ENCODE data around the gene LAMA4.
"Not testable (repeated sequence)": the region's sequence is repeated elsewhere in the genome, so short reads cannot be mapped to it uniquely, and the experiment has no call there.

Gene LAMA4

GRCh38 chr6:112207776-112208175 lies 46.6 kb downstream of the LAMA4 start:
- Mint-ChIP-seq H3K4me3 (no peak overlapping the region), H3K9me3 (no peaks in the 10 kb centered on the region), H3K4me1 (ENCODE audit: low read depth in 2 of 2) (no peaks in the 10 kb centered on the region), H3K36me3 (ENCODE audit: insufficient read depth) (no peaks in the 10 kb centered on the region), H3K27ac (no peak overlapping the region), H3K27me3 (peaks cover 58 to 61% of the 10 kb centered on the region in 2 donors)
- DNase-seq (no peak), ATAC-seq (replicated peaks) (no peak)

DNA sequence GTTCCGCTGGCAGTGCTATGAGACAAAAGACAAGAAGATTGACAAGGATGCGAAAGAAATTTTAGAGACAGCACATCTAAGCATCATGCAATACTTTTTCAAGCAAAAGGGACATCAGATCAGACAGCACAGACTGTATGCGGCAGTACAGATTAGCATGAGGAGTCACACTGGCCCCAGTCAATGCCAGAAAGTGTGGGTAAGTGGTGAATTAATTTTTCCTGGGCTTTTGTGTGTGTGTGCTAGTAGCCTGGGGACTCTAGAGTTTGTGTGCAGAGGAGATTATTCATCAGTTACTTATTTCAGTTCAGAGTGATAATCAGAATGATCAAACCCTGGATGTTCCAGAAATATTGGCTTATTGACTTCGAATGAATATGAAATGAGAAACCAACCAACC lies 47.2 kb downstream of the LAMA4 start:
- DNase-seq (no peak), ATAC-seq (replicated peaks) (no peak)
- Mint-ChIP-seq H3K4me1 (ENCODE audit: low read depth in 2 of 2) (no peaks in the 10 kb centered on the region), H3K4me3 (no peak overlapping the region), H3K27ac (no peak overlapping the region), H3K27me3 (peaks cover 61 to 67% of the 10 kb centered on the region in 2 donors), H3K9me3 (no peaks in the 10 kb centered on the region), H3K36me3 (ENCODE audit: insufficient read depth) (no peaks in the 10 kb centered on the region)

GRCh38 chr6:112206110-112206458 lies 48.3 kb downstream of the LAMA4 start:
- Mint-ChIP-seq H3K4me3 (no peak overlapping the region), H3K9me3 (no peaks in the 10 kb centered on the region), H3K36me3 (ENCODE audit: insufficient read depth) (no peaks in the 10 kb centered on the region), H3K27me3 (peaks cover 50 to 60% of the 10 kb centered on the region in 2 donors), H3K27ac (no peak overlapping the region), H3K4me1 (ENCODE audit: low read depth in 2 of 2) (no peaks in the 10 kb centered on the region)
- ATAC-seq (replicated peaks) (no peak), DNase-seq (no peak)

DNA sequence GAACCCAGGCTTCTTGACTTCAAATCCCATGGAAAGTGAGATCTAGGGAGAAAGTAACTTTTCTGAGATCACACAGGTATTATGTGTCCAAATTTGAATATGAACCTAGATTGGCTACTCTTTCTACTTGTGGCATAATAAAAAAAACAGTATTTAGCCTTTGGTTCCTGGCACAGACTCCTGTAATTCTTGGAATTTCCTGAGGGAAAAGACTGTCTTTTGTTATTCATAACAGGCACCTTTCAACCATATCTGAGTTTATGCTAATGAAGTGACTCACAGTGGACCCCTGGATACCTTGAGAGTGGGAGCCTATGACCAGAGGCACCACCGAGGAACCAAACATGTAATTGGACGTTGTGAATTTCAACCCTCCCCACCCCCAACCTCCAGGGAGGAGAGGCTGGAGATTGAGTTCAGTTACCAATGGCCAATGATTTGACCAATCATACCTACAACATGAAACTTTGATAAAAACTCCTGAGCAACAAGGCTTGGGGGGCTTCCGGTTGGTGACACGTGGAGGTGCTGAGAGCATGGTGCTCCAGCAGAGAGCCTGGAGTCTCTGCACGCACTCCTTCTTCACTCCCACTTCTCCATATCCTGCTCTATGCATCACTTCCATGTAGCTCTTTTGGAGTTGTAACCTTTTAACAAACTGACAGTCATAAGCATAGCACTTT lies 48.8 kb downstream of the LAMA4 start:
- DNase-seq (no peak), ATAC-seq (replicated peaks) (no peak)
- Mint-ChIP-seq H3K27ac (no peak overlapping the region), H3K9me3 (no peaks in the 10 kb centered on the region), H3K4me1 (ENCODE audit: low read depth in 2 of 2) (no peaks in the 10 kb centered on the region), H3K27me3 (peaks cover 51 to 60% of the 10 kb centered on the region in 2 donors), H3K4me3 (no peak overlapping the region), H3K36me3 (ENCODE audit: insufficient read depth) (no peaks in the 10 kb centered on the region)

- ATAC-seq (replicated peaks) (no peak), DNase-seq (no peak)
- Mint-ChIP-seq H3K4me1 (ENCODE audit: low read depth in 2 of 2) (no peaks in the 10 kb centered on the region), H3K9me3 (no peaks in the 10 kb centered on the region), H3K36me3 (ENCODE audit: insufficient read depth) (no peaks in the 10 kb centered on the region), H3K27ac (no peak overlapping the region), H3K27me3 (peaks cover 60 to 63% of the 10 kb centered on the region in 2 donors), H3K4me3 (no peak overlapping the region)
Observed at GRCh38 chr6:112204350-112204706, 50.0 kb downstream of the LAMA4 start.

GRCh38 chr6:112203577-112204349 lies 50.6 kb downstream of the LAMA4 start:
- H3K27ac Mint-ChIP-seq: no peak overlapping the region

GRCh38 chr6:112202639-112203341 lies 51.6 kb downstream of the LAMA4 start:
- DNase-seq (no peak), ATAC-seq (replicated peaks) (no peak)
- H3K27ac Mint-ChIP-seq: no peak overlapping the region
- no peaks in the 10 kb centered on the region for H3K4me1 Mint-ChIP-seq (ENCODE audit: low read depth in 2 of 2)
- H3K4me3 Mint-ChIP-seq: no peak overlapping the region
- H3K36me3 Mint-ChIP-seq (ENCODE audit: insufficient read depth): no peaks in the 10 kb centered on the region
- H3K9me3 Mint-ChIP-seq: no peaks in the 10 kb centered on the region
- H3K27me3 Mint-ChIP-seq: peaks cover 75 to 79% of the 10 kb centered on the region in 2 donors

More at GRCh38 chr6:112203577-112204349, 50.6 kb downstream of the LAMA4 start:
- H3K9me3 Mint-ChIP-seq: no peaks in the 10 kb centered on the region
- H3K4me3 Mint-ChIP-seq: no peak overlapping the region
- no peak for DNase-seq
- peaks cover 66 to 69% of the 10 kb centered on the region in 2 donors for H3K27me3 Mint-ChIP-seq
- no peaks in the 10 kb centered on the region for H3K4me1 Mint-ChIP-seq (ENCODE audit: low read depth in 2 of 2)
- H3K36me3 Mint-ChIP-seq (ENCODE audit: insufficient read depth): no peaks in the 10 kb centered on the region
- ATAC-seq (replicated peaks): no peak

- not testable (repeated sequence) for H3K4me1 Mint-ChIP-seq (ENCODE audit: low read depth in 2 of 2); ATAC-seq (replicated peaks)
Observed at GRCh38 chr6:112200185-112200914, 54.0 kb downstream of the LAMA4 start.

GRCh38 chr6:112199001-112199403 lies 55.4 kb downstream of the LAMA4 start:
- H3K9me3 Mint-ChIP-seq: no peaks in the 10 kb centered on the region
- no peaks in the 10 kb centered on the region for H3K4me1 Mint-ChIP-seq (ENCODE audit: low read depth in 2 of 2)
- no peaks in the 10 kb centered on the region for H3K36me3 Mint-ChIP-seq (ENCODE audit: insufficient read depth)
- ATAC-seq (replicated peaks): no peak
- DNase-seq: no peak
- peaks cover 52 to 53% of the 10 kb centered on the region in 2 donors for H3K27me3 Mint-ChIP-seq
- no peak overlapping the region for H3K4me3 Mint-ChIP-seq
- no peak overlapping the region for H3K27ac Mint-ChIP-seq

More at GRCh38 chr6:112200185-112200914, 54.0 kb downstream of the LAMA4 start:
- H3K4me3 Mint-ChIP-seq; DNase-seq; H3K36me3 Mint-ChIP-seq (ENCODE audit: insufficient read depth); H3K9me3 Mint-ChIP-seq; H3K27ac Mint-ChIP-seq: not testable (repeated sequence)
- H3K27me3 Mint-ChIP-seq: peaks cover 64 to 66% of the 10 kb centered on the region in 2 donors

DNA sequence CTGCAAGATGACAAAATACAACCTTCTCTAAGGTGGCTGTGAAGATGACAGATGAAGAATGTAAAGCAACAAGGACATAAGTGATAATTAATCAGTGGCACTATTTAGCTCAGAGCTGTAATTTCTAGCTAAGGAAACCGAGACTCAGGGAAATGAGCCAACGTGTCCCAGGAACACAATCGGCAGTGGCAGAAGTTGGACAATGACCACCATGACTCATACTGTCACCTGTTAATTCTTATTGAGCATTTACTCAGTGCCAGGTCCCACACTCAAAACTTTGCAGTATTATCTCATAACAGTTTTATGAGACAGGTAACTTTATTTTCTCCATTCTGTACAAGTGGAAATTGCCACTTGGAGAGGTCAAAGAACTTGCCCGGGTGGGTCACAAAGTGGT lies 55.8 kb downstream of the LAMA4 start:
- ATAC-seq (replicated peaks): no peak
- Mint-ChIP-seq H3K9me3 (no peaks in the 10 kb centered on the region), H3K4me3 (no peak overlapping the region)

GRCh38 chr6:112197636-112198035 lies 56.7 kb downstream of the LAMA4 start:
- Mint-ChIP-seq H3K36me3 (ENCODE audit: insufficient read depth) (no peaks in the 10 kb centered on the region), H3K9me3 (no peaks in the 10 kb centered on the region), H3K4me3 (no peak overlapping the region), H3K27me3 (peaks cover 39 to 47% of the 10 kb centered on the region in 2 donors), H3K27ac (no peak overlapping the region), H3K4me1 (ENCODE audit: low read depth in 2 of 2) (no peaks in the 10 kb centered on the region)
- DNase-seq: no peak
- no peak for ATAC-seq (replicated peaks)

More for the DNA sequence above, 55.8 kb downstream of the LAMA4 start:
- Mint-ChIP-seq H3K27me3 (peaks cover 48 to 49% of the 10 kb centered on the region in 2 donors), H3K27ac (no peak overlapping the region), H3K4me1 (ENCODE audit: low read depth in 2 of 2) (no peaks in the 10 kb centered on the region), H3K36me3 (ENCODE audit: insufficient read depth) (no peaks in the 10 kb centered on the region)
- no peak for DNase-seq

- no peaks in the 10 kb centered on the region for H3K36me3 Mint-ChIP-seq (ENCODE audit: insufficient read depth)
- H3K4me3 Mint-ChIP-seq: no peak overlapping the region
- no peak for DNase-seq
- H3K4me1 Mint-ChIP-seq (ENCODE audit: low read depth in 2 of 2): no peaks in the 10 kb centered on the region
- ATAC-seq (replicated peaks): no peak
- peaks cover 34 to 55% of the 10 kb centered on the region in 2 donors for H3K27me3 Mint-ChIP-seq
- H3K27ac Mint-ChIP-seq: no peak overlapping the region
- no peaks in the 10 kb centered on the region for H3K9me3 Mint-ChIP-seq
Observed at GRCh38 chr6:112196306-112196705, 58.1 kb downstream of the LAMA4 start.

GRCh38 chr6:112195166-112195565 lies 59.2 kb downstream of the LAMA4 start:
- no peak overlapping the region for H3K27ac Mint-ChIP-seq
- H3K4me3 Mint-ChIP-seq: no peak overlapping the region
- DNase-seq: no peak
- H3K4me1 Mint-ChIP-seq (ENCODE audit: low read depth in 2 of 2): no peaks in the 10 kb centered on the region
- ATAC-seq (replicated peaks): no peak
- peaks cover 29 to 50% of the 10 kb centered on the region in 2 donors for H3K27me3 Mint-ChIP-seq
- H3K9me3 Mint-ChIP-seq: no peaks in the 10 kb centered on the region
- no peaks in the 10 kb centered on the region for H3K36me3 Mint-ChIP-seq (ENCODE audit: insufficient read depth)
